ENCODE results near the gene CYB561A3.

CYB561A3 gene

DNA sequence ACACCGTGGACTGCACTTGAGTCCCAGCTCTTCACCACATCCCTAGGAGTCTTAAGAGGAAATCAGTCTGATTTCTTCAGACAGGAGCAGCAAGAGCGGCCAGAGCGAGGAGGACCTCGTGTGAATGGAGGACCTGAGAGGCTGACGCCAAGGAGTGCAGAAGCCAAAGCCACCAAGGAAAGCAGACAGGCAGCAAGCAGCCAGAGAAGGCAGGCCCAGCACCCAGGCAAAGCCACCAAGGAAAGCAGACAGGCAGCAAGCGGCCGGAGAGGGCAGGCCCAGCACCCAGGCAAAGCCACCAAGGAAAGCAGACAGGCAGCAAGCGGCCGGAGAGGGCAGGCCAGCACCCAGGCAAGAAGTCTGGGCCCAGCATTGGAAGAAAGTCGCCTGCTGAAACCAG is 11.8 kb downstream of the CYB561A3 start:
- TF ChIP-seq, protein P1, sequence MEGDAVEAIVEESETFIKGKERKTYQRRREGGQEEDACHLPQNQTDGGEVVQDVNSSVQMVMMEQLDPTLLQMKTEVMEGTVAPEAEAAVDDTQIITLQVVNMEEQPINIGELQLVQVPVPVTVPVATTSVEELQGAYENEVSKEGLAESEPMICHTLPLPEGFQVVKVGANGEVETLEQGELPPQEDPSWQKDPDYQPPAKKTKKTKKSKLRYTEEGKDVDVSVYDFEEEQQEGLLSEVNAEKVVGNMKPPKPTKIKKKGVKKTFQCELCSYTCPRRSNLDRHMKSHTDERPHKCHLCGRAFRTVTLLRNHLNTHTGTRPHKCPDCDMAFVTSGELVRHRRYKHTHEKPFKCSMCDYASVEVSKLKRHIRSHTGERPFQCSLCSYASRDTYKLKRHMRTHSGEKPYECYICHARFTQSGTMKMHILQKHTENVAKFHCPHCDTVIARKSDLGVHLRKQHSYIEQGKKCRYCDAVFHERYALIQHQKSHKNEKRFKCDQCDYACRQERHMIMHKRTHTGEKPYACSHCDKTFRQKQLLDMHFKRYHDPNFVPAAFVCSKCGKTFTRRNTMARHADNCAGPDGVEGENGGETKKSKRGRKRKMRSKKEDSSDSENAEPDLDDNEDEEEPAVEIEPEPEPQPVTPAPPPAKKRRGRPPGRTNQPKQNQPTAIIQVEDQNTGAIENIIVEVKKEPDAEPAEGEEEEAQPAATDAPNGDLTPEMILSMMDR (conservative IDR thresholded peaks at IDR 0.05): no peak
- no peak overlapping the region; the same call in 1 of the 2 replicates for H3K27ac ChIP-seq

DNA sequence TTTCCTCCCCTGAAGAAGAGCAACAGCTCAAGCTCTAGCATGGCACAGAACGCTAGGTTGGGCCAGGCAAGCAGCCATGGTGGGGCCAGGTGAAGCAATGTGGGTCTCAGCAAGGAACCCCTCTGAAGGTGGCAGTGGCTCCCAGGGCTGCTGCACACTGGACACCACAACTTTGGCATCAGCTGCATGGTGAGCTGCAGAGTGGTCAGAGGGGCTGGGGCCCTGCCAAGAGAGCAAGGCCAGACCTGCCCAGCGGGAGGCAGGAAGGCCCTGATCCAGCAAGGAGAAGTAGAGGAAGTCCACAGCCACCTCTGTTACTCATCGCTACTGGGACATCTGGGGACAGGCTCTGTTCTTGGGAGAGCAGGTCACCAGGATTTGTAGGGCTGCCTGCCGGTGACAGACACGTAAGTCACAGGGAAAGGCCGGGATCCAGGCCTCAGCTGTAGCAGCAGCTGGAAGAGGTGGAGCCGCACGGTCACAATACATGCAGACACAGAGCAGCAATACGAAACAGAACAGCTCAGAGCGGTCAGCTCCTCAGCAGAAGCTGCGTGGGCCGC is 12.4 kb downstream of the CYB561A3 start:
- no peak overlapping the region; the same call in 1 of the 2 replicates for H3K27ac ChIP-seq
- TF ChIP-seq, protein P1 (conservative IDR thresholded peaks at IDR 0.05): no peak

DNA sequence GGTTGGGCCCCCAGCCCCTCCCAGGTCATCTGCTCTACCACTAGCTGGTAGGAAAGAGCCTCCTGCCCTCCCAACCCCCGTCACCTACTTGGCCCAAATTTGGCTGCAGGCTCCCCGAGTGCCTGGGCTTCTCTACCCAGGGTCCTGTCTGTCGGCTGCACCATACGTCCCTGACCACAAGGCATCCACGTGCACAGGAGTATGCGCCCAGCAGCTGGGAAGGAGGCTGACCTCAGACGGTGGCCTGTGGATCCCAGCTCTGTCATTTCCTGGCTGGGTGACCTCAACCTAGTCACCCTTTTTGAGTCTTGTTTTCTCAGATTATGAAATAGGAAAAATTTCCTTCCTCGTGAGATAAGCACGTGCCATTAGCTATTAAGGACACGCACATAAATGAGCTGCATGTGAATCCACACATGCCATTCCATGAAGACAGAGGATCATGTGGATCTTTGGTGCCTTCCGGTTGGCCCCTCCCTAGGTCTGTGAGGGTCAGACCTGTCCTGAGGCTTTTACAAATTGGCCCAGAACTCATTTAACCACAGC is 13.7 kb downstream of the CYB561A3 start:
- no peak overlapping the region for H3K27ac ChIP-seq
- TF ChIP-seq, protein P1 (conservative IDR thresholded peaks at IDR 0.05): no peak

DNA sequence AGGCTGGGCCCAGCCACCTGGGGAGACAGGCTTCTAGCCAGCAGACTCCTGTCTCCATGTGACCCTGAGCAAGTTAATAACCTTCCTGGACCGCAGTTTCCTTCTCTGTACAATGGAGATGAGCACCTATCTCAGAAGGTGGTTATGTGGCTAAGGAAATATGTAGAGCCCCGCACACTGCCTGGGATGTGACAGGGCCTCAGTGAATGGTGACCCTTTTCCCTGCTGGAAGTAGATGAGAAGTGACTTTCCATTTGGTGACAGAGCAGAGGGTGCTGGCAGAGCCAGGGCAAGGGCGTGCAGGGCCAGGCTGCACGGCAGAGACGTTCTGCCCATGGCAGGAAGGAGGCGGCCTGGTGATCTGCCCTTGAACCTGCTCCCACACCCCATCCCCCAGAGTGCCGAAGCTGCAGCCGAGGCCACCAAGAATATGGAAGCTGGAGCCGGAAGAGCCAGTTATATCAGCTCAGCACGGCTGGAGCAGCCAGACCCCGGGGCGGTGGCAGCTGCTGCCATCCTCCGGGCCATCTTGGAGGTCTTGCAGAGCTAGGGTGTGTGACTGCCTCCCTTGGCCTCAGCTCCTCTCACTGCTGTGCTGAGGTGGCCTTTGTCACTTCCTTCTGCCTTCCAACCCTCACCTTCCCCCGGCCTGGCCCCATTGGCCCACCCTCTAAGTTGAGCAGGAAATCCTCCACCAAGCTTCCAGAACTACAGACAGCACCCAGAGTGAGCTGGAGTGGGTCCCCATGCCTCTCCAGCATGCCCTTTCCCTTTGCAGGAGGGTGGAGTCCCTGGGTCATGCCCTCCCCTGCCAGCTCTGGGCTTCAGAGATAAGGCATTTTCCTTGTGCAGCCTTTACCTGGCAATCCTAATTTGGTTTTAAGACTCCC is 15.5 kb downstream of the CYB561A3 start:
- H3K27ac ChIP-seq: no peak overlapping the region; the same call in 1 of the 2 replicates
- TF ChIP-seq, protein P1 (conservative IDR thresholded peaks at IDR 0.05): no peak

DNA sequence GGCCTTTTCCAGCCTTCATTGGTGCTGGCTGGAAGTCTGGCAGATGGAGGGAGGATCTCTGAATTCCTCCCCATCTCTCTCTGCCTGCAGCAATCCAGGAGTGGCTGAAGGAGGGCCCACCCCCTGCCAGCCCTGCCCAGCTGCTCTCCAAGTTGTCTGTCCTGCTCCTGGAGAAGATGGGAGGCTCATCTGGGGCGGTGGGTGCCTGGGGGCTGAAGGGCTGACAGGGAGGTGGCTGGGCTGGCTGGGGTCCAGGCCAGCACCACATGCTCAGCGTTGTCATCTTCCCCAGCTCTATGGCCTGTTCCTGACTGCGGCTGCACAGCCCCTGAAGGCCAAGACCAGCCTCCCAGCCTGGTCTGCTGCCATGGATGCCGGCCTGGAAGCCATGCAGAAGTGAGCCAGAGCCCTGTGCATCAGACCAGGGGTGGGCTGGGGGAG is 16.5 kb downstream of the CYB561A3 start:
- TF ChIP-seq, protein P1 (conservative IDR thresholded peaks at IDR 0.05): no peak
- H3K27ac ChIP-seq: no peak overlapping the region; the same call in 1 of the 2 replicates

DNA sequence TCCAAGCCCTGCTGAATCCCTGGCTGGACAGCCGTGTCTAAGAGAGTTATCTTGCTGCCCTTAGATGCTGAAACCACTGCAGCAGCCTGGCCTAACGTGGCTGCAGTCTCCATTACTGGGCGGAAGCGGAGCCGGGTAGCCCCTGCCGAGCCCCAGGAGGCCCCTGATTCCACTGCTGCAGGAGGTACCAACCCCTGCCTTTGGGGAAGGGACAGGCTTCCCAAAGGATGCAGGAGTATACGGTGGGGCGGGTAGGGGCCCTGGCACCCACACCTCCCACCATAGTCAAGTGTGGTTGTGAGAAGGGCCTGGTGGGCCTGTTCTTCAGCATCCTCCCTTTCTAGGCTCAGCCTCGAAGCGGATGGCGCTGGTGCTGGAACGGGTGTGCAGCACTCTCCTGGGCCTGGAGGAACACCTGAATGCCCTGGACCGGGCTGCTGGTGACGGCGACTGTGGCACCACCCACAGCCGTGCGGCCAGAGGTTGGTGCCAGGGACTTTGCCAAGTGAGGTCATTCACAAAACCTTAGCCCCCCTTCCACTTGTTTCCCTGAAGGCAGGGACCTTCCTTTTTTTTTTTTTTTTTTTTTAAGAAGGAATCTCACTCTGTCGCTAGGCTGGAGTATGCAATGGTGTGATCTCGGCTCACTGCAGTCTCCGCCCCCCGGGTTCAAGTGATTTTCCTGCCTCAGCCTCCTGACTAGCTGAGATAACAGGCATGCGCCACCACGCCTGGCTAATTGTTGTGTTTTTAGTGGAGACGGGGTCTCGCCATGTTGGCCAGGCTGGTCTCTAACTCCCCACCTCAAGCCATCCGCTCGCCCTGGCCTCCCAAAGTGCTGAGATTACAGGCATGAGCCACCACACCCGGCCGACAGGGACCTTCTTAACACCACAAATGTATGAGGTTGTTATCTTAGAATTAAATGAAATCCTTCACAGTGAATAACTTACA is 17.6 kb downstream of the CYB561A3 start:
- H3K27ac ChIP-seq: no peak overlapping the region
- TF ChIP-seq, protein P1 (conservative IDR thresholded peaks at IDR 0.05): no peak
